Measurements from ENCODE around the gene FABP1. TPM values are rescaled to one million over a fixed set of nuclear protein-coding genes. Genes with fewer than 3 reads are reported as not detected.

FABP1 gene
- total and polyA plus RNA-seq, 2 donors (not counting 1 experiment from before 2014, with no cell fraction given), result not detected

DNA sequence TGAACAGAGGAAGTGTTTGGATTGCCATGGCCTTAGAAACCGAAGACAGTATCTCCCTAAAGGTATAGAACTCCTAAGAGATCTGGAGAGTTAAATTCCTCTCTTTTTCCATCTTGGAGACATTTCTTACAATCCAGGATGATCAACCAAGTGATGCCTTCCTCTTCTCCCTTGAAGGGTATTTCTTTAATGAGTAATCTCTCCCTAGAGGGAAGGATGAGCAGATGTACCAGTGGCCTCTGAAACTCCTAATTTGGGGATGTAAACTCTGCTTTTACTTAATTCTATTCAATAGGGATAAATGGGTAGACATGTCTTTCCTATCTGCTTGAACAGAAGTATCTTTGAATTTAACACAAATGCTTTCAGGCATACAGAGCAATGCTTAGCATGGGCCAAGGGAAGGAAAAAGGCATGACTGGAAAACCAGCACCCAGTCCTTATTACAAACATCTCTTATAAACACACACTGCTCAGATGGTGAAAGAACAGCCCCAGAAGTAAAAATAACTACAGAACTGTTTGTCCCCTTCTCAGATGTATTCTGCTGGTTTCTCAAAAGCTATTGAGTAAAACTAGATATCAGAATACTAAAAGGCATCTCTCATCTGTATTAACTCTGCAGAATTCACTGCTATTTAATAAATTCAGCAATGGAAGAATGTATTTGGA is 37.6 kb upstream of the FABP1 start:
- Mint-ChIP-seq H3K4me3 (no peak overlapping the region), H3K9me3 (ENCODE audit: insufficient read depth) (no peaks in the 10 kb centered on the region), H3K4me1 (no peaks in the 10 kb centered on the region), H3K27me3 (no peaks in the 10 kb centered on the region), H3K27ac (no peak overlapping the region)
- no peak overlapping the region for H2AFZ ChIP-seq (ENCODE audit: insufficient read depth, low read depth, low read length, poor library complexity, severe bottlenecking)
- no peak overlapping the region for H3K4me3 ChIP-seq (ENCODE audit: control extremely low read depth in 1 of 5, extremely low read depth in 1 of 5, insufficient read depth in 1 of 5, low read depth in 2 of 5, low read length in 4 of 5)
- no peak overlapping the region for H3K27ac ChIP-seq (ENCODE audit: low read length in 2 of 2)
- no peaks in the 10 kb centered on the region for H3K27me3 ChIP-seq (replicated peaks in 1 of 4; ENCODE audit: control extremely low read depth in 1 of 4, control insufficient read depth in 3 of 4, insufficient read depth in 4 of 4, low read length in 3 of 4)
- no CpG with 5 or more reads among the region's 1 CpG for WGBS (ENCODE audit: insufficient coverage)
- H3K4me2 ChIP-seq (replicated peaks; ENCODE audit: low read depth, low read length, poor library complexity, severe bottlenecking), result no peak overlapping the region
- H4K20me1 ChIP-seq (ENCODE audit: control insufficient read depth, insufficient read depth, low read length, poor library complexity, severe bottlenecking), result no peaks in the 10 kb centered on the region
- no peaks in the 10 kb centered on the region for H3K36me3 ChIP-seq (replicated peaks in 1 of 2; ENCODE audit: control extremely low read depth in 1 of 2, control insufficient read depth in 1 of 2, extremely low read depth in 1 of 2, insufficient read depth in 2 of 2, low read length in 1 of 2)
- DNase-seq, result no peak
- peaks cover 0 to 20% (median 8%) of the 10 kb centered on the region in 3 donors for H3K9me3 ChIP-seq (ENCODE audit: control extremely low read depth in 1 of 3, control insufficient read depth in 2 of 3, insufficient read depth in 1 of 3, low read length in 2 of 3)
- no peaks in the 10 kb centered on the region for H3K79me2 ChIP-seq (ENCODE audit: control insufficient read depth, insufficient read depth, low read length)
- H3K4me1 ChIP-seq (ENCODE audit: control insufficient read depth in 2 of 2, insufficient read depth in 2 of 2, low read length in 2 of 2), result peaks cover 0 to 5% of the 10 kb centered on the region in 2 donors
- no peak for TF ChIP-seq EZH2 (IDR thresholded peaks at IDR 0.05; ENCODE audit: borderline replicate concordance, insufficient read depth, low read depth, low read length, poor library complexity, severe bottlenecking)
- TF ChIP-seq, protein P1, sequence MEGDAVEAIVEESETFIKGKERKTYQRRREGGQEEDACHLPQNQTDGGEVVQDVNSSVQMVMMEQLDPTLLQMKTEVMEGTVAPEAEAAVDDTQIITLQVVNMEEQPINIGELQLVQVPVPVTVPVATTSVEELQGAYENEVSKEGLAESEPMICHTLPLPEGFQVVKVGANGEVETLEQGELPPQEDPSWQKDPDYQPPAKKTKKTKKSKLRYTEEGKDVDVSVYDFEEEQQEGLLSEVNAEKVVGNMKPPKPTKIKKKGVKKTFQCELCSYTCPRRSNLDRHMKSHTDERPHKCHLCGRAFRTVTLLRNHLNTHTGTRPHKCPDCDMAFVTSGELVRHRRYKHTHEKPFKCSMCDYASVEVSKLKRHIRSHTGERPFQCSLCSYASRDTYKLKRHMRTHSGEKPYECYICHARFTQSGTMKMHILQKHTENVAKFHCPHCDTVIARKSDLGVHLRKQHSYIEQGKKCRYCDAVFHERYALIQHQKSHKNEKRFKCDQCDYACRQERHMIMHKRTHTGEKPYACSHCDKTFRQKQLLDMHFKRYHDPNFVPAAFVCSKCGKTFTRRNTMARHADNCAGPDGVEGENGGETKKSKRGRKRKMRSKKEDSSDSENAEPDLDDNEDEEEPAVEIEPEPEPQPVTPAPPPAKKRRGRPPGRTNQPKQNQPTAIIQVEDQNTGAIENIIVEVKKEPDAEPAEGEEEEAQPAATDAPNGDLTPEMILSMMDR (IDR thresholded peaks at IDR 0.05), result no peak
- intact Hi-C loops (cut with micrococcal nuclease), result no loop called here
- H3K9ac ChIP-seq (ENCODE audit: low read length), result no peak overlapping the region
- no peak for ATAC-seq (ENCODE audit: low read depth)
- CTCF ChIA-PET, result no interaction called here
- POLR2A ChIA-PET, result no interaction called here

DNA sequence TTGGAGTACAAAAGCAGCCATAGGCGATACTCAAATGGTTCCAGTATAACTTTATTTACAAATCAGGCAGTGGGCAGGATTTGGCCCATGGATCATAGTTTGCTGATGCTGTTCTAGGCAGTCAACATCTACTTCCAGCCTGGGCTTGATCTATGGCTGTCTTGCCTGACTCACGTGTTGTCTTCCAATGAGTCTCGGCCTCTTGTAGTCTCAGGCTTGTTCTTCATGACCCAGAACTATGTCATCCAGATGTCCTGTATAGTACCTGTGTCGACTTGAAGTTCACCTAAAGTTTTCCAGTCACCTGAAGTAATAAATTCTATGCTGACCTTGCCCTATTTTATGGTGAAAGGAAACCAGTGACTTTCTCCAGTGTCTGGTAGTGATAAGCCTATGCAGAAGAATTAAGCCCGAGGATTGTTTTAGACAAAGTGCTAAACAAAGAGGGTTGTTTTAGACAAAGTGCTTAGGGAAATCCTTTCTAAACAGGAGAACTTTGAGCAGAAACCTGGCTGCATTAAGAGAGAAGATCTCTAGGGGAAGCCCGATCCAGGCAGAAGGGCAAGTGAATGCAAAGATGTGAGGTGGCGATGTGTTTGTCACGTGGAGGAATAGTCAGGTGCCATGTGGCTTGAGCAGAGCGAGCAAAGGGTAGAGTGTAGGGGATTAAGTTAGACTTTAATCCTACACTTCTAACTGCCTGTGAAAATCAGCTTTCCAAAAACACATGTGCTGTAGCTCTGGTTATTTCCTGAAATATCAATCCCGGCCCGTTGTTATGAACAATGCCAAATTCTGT is 33.8 kb upstream of the FABP1 start:
- H3K4me3 Mint-ChIP-seq, result no peak overlapping the region
- no peaks in the 10 kb centered on the region for H3K79me2 ChIP-seq (ENCODE audit: control insufficient read depth, insufficient read depth, low read length)
- no peaks in the 10 kb centered on the region for H3K27me3 ChIP-seq (replicated peaks in 1 of 4; ENCODE audit: control extremely low read depth in 1 of 4, control insufficient read depth in 3 of 4, insufficient read depth in 4 of 4, low read length in 3 of 4)
- H3K27me3 Mint-ChIP-seq, result no peaks in the 10 kb centered on the region
- intact Hi-C loops (cut with micrococcal nuclease), result no loop called here
- H3K4me1 ChIP-seq (ENCODE audit: control insufficient read depth in 2 of 2, insufficient read depth in 2 of 2, low read length in 2 of 2), result no peaks in the 10 kb centered on the region
- no peak for ATAC-seq (ENCODE audit: low read depth)
- H4K20me1 ChIP-seq (ENCODE audit: control insufficient read depth, insufficient read depth, low read length, poor library complexity, severe bottlenecking), result no peaks in the 10 kb centered on the region
- POLR2A ChIA-PET, result no interaction called here
- no peak overlapping the region for H3K4me3 ChIP-seq (ENCODE audit: control extremely low read depth in 1 of 5, extremely low read depth in 1 of 5, insufficient read depth in 1 of 5, low read depth in 2 of 5, low read length in 4 of 5)
- no peak for DNase-seq
- WGBS (ENCODE audit: insufficient coverage), result 96% methylated on average over 7 of the region's 11 CpGs
- no peak overlapping the region for H3K4me2 ChIP-seq (replicated peaks; ENCODE audit: low read depth, low read length, poor library complexity, severe bottlenecking)
- H3K9me3 Mint-ChIP-seq (ENCODE audit: insufficient read depth), result no peaks in the 10 kb centered on the region
- H3K9ac ChIP-seq (ENCODE audit: low read length), result no peak overlapping the region
- H3K27ac ChIP-seq (ENCODE audit: low read length in 2 of 2), result no peak overlapping the region
- CTCF ChIA-PET, result interaction anchor here (1.6 to 1.9 kb wide), 2 partner anchors 101 to 160 kb away, joined by 8 to 9 read pairs; no protein-coding TSS in a partner anchor
- peaks cover 1% of the 10 kb centered on the region for H3K4me1 Mint-ChIP-seq
- no peak overlapping the region for H3K27ac Mint-ChIP-seq
- H3K9me3 ChIP-seq (ENCODE audit: control extremely low read depth in 1 of 3, control insufficient read depth in 2 of 3, insufficient read depth in 1 of 3, low read length in 2 of 3), result no peaks in the 10 kb centered on the region
- H3K36me3 ChIP-seq (replicated peaks in 1 of 2; ENCODE audit: control extremely low read depth in 1 of 2, control insufficient read depth in 1 of 2, extremely low read depth in 1 of 2, insufficient read depth in 2 of 2, low read length in 1 of 2), result no peaks in the 10 kb centered on the region
- no peak overlapping the region for H2AFZ ChIP-seq (ENCODE audit: insufficient read depth, low read depth, low read length, poor library complexity, severe bottlenecking)
- TF ChIP-seq, protein P1 (IDR thresholded peaks at IDR 0.05), result no peak
- TF ChIP-seq EZH2 (IDR thresholded peaks at IDR 0.05; ENCODE audit: borderline replicate concordance, insufficient read depth, low read depth, low read length, poor library complexity, severe bottlenecking), result no peak
